HG02884 (cell line): Measurements from ENCODE around the gene PSMC2.

Experiments used
- ATAC-seq: cut with Tn5 transposase; IDR thresholded peaks from one replicate; pipeline ENCODE4 v1.9.1; 2021; ENCODE audit warnings: mild to moderate bottlenecking, moderate library complexity; ENCODE audit not compliant: unreplicated experiment

The PSMC2 gene

GRCh38 chr7:103347507-103348267 lies at the start of gene PSMC2:
PSMC2 (plus strand) TSS chr7:103347643; CDS start chr7:103347712, 69 bp downstream.
- ATAC-seq, result peak; percentile 56

GRCh38 chr7:103297837-103298179 lies 49.6 kb upstream of the PSMC2 start:
- ATAC-seq, result no peak

GRCh38 chr7:103299660-103300059 lies 47.8 kb upstream of the PSMC2 start:
- no peak for ATAC-seq

DNA sequence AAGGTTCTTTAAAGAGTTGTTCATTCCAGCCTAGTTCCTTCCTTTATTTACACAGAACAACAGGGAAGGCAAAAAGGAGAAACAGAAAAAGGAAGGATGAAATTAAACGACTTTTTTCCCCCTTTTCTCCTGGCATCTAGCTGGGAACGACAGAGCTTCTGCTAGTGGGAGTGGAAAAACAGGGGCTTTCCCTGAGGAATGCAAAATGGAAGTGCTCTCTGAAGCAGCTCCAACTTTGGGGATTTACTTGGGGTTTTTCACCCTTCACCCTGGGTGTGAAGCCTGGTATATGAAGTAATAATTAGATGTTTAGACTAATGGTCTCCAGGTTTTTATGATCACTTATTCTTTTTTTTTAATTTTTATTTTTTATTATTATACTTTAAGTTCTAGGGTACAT lies 46.0 kb upstream of the PSMC2 start:
- ATAC-seq, result no peak

DNA sequence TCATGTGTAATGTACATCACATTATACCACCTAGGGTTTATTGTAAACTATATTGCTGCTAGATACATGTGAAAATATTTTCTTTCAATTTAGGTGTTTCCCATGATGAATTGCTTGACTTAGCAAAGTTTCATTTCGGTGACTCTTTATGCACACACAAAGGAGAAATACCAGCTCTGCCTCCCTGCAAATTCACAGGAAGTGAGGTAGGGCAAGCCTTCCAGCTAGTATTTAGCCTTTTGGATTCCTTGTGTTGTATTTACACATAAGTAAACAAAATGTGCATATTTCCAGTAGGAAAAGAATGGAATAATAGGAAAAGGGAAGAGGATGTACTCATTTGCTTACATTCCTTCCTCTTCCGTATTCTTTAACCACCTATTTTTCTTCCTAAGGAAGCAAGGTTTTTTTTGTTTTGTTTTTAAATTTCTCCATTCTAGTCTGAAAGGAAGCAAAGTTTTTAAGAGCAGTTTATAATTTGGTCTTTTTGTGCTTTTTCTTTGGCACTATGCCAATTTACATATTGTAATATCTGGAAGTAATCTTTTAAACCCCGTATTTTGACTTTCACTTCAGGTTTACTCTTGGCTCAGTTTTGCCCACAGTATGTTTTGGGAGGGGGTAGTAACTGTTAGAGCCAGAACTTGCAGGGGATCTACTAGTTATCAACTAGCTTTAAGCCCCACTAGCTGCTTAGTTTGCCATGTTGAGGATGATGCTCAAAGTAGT lies 39.8 kb upstream of the PSMC2 start:
- ATAC-seq, result no peak

DNA sequence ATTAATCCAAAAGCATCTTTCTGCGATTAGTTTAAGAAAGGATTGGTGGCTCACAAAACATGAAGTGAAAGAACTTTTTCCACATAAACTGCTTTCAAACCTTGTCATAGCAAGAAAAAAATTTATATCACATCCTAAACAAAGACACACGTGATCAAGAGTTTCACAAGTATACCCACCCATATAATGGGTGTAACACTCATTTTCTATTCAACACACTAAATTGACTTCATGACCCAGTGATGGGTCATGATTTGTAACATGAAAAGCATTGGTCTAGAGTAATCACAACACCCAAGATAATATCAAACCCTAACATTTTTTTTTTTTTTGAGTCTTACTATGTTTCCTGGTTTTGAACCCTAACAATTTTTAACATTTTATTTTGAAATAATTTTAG lies 32.6 kb upstream of the PSMC2 start:
- ATAC-seq, result no peak

DNA sequence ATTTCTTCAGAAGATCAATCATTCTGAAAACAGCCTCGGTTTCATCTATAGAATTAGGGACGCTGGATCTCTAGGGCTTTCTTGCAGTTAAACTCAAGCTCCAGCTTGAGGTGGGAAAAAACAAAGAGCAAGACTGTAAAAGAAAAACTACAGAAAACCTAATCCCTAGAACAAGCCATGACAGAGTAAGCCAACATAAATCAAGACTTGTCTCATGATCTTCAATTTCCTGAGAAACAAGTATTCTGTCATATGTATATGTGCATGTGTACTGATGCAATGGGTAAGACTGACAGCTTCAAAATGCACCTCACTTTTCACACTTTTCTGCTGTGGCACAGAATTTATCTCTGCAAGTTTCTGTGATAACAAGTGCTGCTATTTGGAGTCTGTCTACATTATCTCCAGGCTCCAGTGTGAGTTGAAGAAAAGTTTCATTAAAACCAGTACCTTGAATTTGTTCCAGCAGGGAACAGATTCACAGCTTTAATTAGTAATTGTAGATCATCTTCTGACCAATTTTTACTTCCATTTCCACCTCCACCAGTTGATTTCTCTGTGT lies 31.0 kb upstream of the PSMC2 start:
- ATAC-seq, result no peak

DNA sequence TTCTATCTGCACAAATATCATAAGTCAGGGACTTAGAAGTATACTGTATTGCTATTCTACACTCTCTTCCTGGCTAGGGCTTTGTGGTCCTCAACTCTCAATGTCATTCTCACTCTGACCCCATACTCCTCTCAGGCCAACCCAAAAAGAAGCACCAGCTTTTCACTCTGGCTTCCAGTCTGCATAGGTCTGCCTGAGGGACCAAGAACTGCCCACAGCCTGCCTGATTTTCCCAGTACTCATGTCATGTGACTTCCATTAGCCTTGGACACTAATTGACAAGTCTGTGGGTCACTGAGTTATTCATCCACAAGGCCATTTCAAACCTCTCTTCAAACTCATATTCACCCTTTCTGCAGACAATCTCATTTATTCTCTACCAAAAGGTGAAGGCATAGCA lies 30.4 kb upstream of the PSMC2 start:
- ATAC-seq, result no peak

DNA sequence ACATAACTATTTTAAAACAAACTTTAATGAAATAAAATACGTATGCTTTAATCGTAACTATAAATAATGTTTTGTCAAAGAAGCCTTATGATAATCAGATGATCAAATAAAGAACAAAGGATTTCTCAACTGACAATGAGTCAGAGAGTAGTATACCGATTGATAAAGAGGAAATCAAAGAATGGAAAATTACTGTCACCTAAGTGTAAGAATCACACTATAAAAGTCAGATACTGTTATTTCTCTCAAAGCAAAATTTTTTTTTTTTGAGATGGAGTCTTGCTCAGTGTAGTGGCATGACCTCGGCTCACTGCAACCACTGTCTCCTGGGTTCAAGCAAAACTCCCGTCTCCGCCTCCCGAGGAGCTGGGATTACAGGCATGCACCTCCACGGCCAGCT lies 21.7 kb upstream of the PSMC2 start:
- ATAC-seq, result no peak

GRCh38 chr7:103336761-103337160 lies 10.7 kb upstream of the PSMC2 start:
- ATAC-seq, result no peak

GRCh38 chr7:103338864-103339263 lies 8.6 kb upstream of the PSMC2 start:
- ATAC-seq, result no peak

- no peak for ATAC-seq
These were observed 6.0 kb upstream of the PSMC2 start for GRCh38 chr7:103341466-103341865.

- ATAC-seq, result no peak
These were observed 4.1 kb upstream of the PSMC2 start for GRCh38 chr7:103343332-103343731.

DNA sequence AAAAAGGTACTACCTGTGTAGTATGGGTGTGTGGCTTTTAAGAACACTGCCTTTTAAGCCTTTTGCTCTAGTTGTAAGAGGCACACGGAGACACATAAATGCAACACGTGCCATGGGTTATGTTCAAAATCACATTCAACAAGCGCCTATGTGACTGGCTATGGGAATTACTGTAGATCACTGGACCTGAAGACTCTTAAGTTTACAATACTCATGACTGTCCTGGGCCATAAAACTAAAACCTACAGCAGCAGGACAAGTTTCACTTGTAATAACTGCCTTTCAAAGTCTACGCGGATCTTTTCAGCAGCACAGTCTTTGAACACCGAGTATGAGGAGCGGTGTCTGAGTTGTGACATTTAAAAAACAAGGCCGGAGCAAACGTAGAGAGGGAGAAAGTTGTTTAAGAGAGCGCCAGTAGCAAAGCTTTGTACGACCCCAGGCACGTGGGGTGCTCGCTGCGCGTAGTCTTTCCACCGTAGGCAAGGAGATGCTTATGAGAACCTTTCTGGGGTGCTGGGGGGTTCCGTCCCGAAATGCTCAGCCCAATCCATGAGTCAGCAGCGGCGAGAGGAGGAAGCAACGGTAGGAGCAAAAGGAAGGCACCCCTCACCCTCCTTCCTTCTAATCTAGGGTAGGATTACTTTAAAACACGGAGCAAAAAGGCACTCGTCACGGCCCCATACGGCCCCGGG lies 3.5 kb upstream of the PSMC2 start:
- ATAC-seq, result peak; percentile 7

GRCh38 chr7:103344453-103345149 lies 2.8 kb upstream of the PSMC2 start, which contains the start of gene DNAJC2:
DNAJC2 (minus strand) TSS chr7:103344767; CDS start chr7:103344622, 145 bp downstream.
- peak; percentile 72 for ATAC-seq

DNA sequence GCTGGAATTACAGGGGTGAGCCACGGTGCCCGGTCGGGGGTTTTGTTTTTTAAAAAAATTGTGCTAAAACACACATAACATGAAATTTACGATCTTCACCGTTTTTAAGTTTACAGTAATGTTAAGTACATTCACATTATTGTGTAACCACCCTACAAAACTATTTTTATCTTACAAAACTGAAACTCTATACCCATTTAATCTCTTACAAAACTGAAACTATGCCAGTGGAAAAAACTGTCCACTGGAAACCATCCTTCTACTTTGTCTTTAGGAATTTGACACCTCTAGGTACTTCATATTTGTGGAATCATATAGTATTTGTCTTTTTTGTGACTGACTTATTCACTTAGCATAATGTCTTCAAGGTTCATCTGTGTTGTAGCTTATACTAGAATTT lies 1.0 kb upstream of the PSMC2 start:
- ATAC-seq, result no peak

DNA sequence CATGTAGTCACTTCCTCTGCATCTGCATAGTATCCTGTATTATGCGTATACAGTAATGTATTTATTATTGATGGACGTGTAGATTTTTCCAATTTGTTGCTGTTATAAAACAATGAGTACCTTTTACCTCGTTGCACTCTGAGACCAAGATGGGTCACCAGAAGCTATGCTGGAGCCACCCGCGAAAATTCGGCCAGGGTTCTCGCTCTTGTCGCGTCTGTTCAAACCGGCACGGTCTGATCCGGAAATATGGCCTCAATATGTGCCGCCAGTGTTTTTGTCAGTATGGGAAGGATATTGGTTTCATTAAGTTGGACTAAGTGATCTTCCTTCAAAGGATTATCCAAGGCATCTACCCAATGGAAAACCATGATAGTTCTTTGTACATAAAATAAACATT lies 1.0 kb downstream of the PSMC2 start:
- ATAC-seq, result no peak

DNA sequence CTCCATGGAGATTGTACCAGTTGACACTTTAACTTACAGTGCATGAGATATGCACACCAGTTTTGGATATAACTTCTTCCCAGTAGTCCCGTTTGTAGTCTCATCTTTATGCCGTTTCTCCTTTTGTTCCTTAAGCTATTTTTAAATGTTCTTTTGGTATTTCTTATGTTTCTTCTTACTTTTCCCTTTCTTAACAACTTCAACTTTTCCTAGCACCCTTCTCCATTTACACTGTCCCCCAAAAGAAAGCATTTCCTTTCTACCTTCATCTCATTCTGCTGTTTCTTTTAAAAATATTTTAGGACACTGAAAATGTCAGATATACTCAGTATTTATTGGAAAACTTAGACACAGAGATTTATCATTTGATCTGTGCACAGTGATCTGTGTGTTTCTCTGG lies 1.5 kb downstream of the PSMC2 start:
- ATAC-seq, result no peak

GRCh38 chr7:103349805-103350204 lies 2.4 kb downstream of the PSMC2 start:
- no peak for ATAC-seq

GRCh38 chr7:103369432-103369831 lies 22.0 kb downstream of the PSMC2 start:
- no peak for ATAC-seq
